GM12801 (cell line): Measurements from ENCODE around the gene SLC16A7.

Experiments
- TF ChIP-seq, protein P1 (sequence below): IDR thresholded peaks from one replicate; pipeline ENCODE4 v1.5.1; 2011; ENCODE audit warnings: control low read depth; ENCODE audit not compliant: insufficient read length; ENCODE audit errors: extremely low read depth

Gene SLC16A7

DNA sequence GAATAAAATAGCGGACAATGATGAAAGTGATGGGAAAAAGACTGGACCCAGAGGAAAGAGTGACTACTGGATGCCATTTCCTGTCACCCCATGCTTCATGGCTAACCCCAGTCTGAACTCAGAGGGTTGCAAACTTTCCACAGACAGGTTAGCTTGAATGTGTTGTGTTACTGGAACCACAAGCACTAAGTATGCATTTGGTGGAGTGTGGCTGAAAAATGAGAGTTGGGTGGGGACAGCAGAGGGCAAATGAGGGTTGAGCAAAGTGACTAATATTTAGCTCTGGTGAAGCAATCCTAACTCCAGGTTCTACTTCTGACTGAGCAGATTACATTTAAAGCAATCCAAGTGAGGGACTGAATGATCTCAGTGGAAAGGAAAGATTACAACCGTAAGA is 1.6 kb downstream of the SLC16A7 start:
- TF ChIP-seq, protein P1, sequence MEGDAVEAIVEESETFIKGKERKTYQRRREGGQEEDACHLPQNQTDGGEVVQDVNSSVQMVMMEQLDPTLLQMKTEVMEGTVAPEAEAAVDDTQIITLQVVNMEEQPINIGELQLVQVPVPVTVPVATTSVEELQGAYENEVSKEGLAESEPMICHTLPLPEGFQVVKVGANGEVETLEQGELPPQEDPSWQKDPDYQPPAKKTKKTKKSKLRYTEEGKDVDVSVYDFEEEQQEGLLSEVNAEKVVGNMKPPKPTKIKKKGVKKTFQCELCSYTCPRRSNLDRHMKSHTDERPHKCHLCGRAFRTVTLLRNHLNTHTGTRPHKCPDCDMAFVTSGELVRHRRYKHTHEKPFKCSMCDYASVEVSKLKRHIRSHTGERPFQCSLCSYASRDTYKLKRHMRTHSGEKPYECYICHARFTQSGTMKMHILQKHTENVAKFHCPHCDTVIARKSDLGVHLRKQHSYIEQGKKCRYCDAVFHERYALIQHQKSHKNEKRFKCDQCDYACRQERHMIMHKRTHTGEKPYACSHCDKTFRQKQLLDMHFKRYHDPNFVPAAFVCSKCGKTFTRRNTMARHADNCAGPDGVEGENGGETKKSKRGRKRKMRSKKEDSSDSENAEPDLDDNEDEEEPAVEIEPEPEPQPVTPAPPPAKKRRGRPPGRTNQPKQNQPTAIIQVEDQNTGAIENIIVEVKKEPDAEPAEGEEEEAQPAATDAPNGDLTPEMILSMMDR = no peak

DNA sequence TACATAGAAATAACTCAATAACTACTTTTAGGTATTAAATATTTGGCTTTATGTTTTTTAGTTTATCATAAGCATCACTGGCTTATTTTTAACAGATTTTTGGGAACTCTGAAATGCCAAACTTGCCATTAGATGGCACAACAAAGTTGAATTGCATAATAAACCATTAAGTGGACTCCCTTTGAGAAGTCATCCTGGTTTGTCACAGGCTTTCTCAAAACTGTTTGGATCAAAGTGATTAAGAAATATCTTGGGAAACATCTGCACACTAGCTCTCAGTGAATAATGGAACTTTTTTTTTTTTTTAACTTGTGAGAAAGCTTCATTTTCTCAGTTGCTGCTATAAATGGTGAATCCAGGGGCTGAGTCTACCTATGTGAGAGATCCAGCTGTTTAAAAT is 4.3 kb downstream of the SLC16A7 start:
- TF ChIP-seq, protein P1 = no peak

DNA sequence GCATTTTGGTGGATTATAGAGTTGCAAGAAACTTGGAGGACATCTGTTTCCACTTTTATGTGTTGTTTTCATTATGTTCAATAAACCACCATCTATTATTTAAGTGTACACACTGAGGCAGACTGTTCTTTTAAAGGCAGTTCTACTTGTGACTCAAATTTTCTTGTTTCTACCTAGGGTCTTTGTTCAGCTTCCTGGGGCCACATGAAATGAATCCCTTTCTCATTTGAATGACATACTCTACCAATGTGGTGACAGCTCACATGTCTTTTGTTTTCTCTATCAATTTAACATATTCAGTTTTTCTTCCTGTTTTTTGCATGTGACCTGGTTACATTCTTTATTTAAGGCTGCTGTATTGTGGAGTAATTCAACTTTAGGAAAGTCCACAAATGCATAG is 7.9 kb downstream of the SLC16A7 start:
- TF ChIP-seq, protein P1 = no peak

DNA sequence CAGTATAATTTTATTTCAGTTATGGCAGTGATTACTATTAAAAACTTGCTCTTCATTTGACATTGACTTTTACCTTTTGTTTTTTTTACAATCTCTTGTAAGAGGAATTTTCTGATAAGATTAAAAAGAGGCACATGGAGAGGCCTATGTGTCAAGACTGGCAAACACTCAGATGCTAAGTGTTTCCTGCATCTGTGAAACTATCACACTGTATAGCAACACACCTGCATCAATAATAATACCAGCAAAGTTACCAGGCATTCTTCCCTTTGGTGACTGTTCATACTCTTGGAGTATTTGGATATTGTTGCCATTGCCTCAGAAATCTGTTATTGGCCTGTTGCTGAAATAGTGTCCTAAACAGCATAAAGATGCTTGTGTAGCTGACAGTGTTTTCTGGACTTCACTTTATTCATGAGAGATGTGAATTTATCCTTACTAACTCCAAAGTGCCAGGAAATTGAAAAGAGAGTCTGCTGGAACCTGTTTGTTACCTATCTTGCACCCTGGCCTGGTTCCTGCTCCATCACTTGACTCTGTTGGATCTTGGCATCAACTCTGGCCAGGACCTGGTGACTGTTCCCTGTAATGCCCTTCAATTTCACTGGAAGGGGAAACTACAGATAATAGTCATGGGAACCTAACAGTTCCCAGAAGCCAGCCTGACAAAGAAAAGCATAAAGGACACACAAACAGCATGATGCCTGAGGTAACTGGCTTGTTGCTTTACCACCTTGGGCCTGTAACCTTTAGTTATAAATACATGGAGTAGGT is 19.8 kb downstream of the SLC16A7 start:
- TF ChIP-seq, protein P1 = no peak

DNA sequence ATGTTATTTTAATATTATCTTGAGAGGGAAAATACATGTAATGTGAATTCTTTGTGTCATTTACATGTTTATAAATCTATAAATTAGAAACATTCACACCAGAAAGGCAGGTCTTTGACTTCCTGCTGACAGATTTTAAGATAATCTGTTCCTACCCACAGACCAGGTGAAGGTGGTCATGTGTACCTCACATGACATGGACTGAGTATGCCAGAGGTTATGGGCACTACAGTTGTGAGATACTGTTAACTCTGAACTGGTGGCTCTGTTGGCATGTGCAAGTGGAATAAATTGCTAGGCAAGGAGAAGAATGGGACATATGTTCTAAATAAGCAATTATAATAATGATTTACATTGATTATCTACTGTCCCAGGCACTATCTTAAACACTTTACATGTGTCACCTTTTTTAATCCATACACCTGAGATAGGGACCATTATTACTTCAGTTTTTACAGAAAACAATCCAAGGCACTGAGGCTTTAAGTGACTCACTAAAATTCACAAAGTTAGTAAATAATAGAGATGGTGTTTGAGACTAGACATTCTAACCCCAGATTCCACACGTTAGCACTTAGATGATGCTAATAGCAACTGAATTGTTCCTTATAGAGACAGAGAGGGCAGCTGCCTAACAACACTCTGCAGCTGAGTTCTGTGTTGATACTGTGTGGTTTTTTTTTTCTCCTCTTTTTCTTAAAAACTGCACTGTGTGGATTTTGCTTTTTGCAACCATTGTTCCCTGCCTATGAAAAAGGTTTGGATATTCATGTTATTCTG is 23.8 kb downstream of the SLC16A7 start:
- TF ChIP-seq, protein P1 = no peak

DNA sequence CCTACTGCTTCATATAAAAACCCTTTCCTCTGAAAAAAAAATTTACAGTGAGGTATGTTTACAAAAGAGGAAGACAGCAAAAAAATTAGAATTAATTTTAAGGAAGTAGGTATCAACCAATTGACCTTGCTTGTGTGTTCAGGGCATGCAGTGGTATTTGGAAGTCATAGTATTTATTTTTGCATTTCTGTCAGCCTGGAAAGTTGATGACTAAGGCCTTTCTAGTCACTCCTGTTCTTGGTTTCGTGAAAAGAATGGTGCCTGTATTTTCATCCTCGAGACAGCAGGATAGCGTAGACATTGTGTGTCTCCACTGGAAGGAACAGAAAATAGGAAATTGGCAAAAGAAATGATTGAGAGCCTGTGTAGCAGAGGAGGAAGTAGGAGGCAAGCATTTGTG is 24.5 kb downstream of the SLC16A7 start:
- TF ChIP-seq, protein P1 = no peak

DNA sequence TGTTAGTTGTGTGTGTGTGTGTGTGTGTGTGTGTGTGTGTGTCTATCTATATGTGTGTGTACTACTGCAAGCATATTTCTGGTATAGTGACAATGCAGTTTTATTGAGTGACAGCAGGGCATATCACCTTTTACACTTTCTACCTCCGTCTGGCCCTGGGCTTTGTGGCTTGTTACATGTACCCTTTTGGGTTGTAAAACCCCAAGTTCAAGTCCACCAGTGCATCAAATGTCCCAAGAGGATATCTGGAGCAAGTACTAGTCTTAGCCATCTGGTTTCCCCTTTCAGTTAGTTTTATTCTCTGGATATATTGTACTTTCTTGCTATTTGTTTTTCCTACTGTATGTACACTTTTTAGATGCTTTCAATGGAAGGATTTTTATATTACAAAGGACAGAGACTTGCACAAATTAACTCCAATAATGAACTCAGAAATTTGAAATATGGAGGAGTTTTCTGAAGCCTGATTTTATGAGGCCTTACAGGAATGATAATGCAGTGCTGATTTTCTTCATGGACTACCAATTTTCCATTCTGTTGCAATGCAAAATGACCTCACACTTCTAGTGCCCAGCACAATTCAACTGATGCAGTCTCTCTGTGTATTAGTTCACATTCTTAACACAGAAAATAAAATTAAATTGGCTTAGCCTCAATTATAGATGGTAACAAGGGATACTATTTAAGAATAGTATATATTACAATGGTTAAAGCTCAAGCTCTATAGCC is 29.1 kb downstream of the SLC16A7 start:
- TF ChIP-seq, protein P1 = no peak
